Fibroblast of mammary gland (primary cell): ENCODE results near the gene CXorf66.

Experiments
- DNase-seq: peaks from one replicate; pipeline ENCODE4 v3.0.0-alpha.2; 2010; ENCODE audit warnings: low read depth
- H3K4me3 ChIP-seq: 2 replicates; pipeline ENCODE4 v1.5.1; 2011; ENCODE audit warnings: low read depth, mild to moderate bottlenecking, low read length, moderate library complexity; ENCODE audit not compliant: control insufficient read depth
- CTCF ChIP-seq: conservative IDR thresholded peaks from 2 replicates; pipeline ENCODE4 v1.5.1; 2011; ENCODE audit warnings: low read depth, low read length, inconsistent platforms; ENCODE audit not compliant: control insufficient read depth, insufficient read depth

CXorf66 gene

GRCh38 chrX:139965421-139965820 is at the start of gene CXorf66:
TSS of gene CXorf66 (minus strand) at chrX:139965521. CDS start at chrX:139965496, 25 bp downstream.
- no peak for TF ChIP-seq CTCF
- no peak for DNase-seq
- no peak within 1 kb of the TSS for H3K4me3 ChIP-seq

GRCh38 chrX:139982856-139983255 is 17.5 kb upstream of the CXorf66 start:
- no peak for TF ChIP-seq CTCF
- no peak overlapping the region for H3K4me3 ChIP-seq
- no peak for DNase-seq

- no peak overlapping the region for H3K4me3 ChIP-seq
- TF ChIP-seq CTCF: no peak
- DNase-seq: no peak
Measured at GRCh38 chrX:139974471-139974870, 9.2 kb upstream of the CXorf66 start.

GRCh38 chrX:139972629-139973624 is 7.6 kb upstream of the CXorf66 start:
- DNase-seq: no peak
- H3K4me3 ChIP-seq: no peak overlapping the region
- TF ChIP-seq CTCF: no peak

- H3K4me3 ChIP-seq: no peak overlapping the region
- DNase-seq: no peak
- TF ChIP-seq CTCF: no peak
Measured at GRCh38 chrX:139972113-139972512, 6.8 kb upstream of the CXorf66 start.

- DNase-seq: no peak
- no peak for TF ChIP-seq CTCF
- no peak overlapping the region for H3K4me3 ChIP-seq
Measured at GRCh38 chrX:139971394-139971749, 6.1 kb upstream of the CXorf66 start.
